Measurements from ENCODE around the gene MARCKSL1. TPM values are rescaled to one million over a fixed set of nuclear protein-coding genes. Genes with fewer than 3 reads are reported as not detected.
"Not testable (repeated sequence)": the region's sequence is repeated elsewhere in the genome, so short reads cannot be mapped to it uniquely, and the experiment has no call there.

MARCKSL1 gene
- polyA plus RNA-seq, 1 experiment = 196 TPM

GRCh38 chr1:32361308-32361673, 25.3 kb upstream of the MARCKSL1 start:
- POLR2A ChIA-PET = no interaction called here
- H3K9me3 ChIP-seq (ENCODE audit: control insufficient read depth, insufficient read depth, low read length) = no peaks in the 10 kb centered on the region
- DNase-seq (ENCODE audit: low read depth, low spot score) = no peak
- TF ChIP-seq, protein P1, sequence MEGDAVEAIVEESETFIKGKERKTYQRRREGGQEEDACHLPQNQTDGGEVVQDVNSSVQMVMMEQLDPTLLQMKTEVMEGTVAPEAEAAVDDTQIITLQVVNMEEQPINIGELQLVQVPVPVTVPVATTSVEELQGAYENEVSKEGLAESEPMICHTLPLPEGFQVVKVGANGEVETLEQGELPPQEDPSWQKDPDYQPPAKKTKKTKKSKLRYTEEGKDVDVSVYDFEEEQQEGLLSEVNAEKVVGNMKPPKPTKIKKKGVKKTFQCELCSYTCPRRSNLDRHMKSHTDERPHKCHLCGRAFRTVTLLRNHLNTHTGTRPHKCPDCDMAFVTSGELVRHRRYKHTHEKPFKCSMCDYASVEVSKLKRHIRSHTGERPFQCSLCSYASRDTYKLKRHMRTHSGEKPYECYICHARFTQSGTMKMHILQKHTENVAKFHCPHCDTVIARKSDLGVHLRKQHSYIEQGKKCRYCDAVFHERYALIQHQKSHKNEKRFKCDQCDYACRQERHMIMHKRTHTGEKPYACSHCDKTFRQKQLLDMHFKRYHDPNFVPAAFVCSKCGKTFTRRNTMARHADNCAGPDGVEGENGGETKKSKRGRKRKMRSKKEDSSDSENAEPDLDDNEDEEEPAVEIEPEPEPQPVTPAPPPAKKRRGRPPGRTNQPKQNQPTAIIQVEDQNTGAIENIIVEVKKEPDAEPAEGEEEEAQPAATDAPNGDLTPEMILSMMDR (IDR thresholded peaks at IDR 0.05; ENCODE audit: low read depth, low read length) = no peak
- CTCF ChIA-PET = no interaction called here
- no peaks in the 10 kb centered on the region for H3K27me3 ChIP-seq (ENCODE audit: control insufficient read depth, insufficient read depth, low read length)
- H3K4me3 ChIP-seq (ENCODE audit: low read depth, low read length) = no peak overlapping the region
- no peak overlapping the region for H3K27ac ChIP-seq (ENCODE audit: low read depth, low read length)

GRCh38 chr1:32358435-32358834, 22.4 kb upstream of the MARCKSL1 start:
- no peaks in the 10 kb centered on the region for H3K9me3 ChIP-seq (ENCODE audit: control insufficient read depth, insufficient read depth, low read length)
- CTCF ChIA-PET = interaction anchor here (1.2 kb wide), 1 partner anchor 110 kb away, joined by 6 read pairs; no protein-coding TSS in a partner anchor
- no peak overlapping the region for H3K4me3 ChIP-seq (ENCODE audit: low read depth, low read length)
- TF ChIP-seq, protein P1 (IDR thresholded peaks at IDR 0.05; ENCODE audit: low read depth, low read length) = no peak
- no peaks in the 10 kb centered on the region for H3K27me3 ChIP-seq (ENCODE audit: control insufficient read depth, insufficient read depth, low read length)
- no peak overlapping the region for H3K27ac ChIP-seq (ENCODE audit: low read depth, low read length)
- POLR2A ChIA-PET = no interaction called here
- DNase-seq (ENCODE audit: low read depth, low spot score) = no peak

DNA sequence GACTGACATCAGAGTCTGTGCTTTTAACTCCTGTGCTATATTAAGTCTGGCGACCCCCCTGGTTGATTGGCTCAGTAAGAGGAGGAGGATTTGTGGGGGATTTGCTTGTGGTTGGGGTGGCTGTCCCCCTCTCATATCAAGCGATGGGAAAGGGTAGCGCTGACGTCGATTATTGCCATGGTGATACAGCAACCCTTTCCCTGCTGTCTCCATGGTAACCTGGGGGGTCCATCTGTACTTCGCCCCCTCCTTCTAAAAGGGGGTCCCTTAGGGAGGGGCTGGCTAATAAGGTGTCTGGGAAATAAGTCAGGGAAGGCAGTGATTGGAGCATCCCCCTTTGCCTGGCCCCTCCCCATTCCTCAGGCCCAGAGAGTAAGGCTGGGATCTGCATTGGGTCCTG, 21.6 kb upstream of the MARCKSL1 start:
- ChIA-PET CTCF (no interaction called here), POLR2A (interaction anchor here (0.6 kb wide), 1 partner anchor 123 kb away, joined by 3 read pairs; no protein-coding TSS in a partner anchor)
- no peak overlapping the region for H3K27ac ChIP-seq (ENCODE audit: low read depth, low read length)
- no peak overlapping the region for H3K4me3 ChIP-seq (ENCODE audit: low read depth, low read length)
- DNase-seq (ENCODE audit: low read depth, low spot score) = no peak
- TF ChIP-seq, protein P1 (IDR thresholded peaks at IDR 0.05; ENCODE audit: low read depth, low read length) = no peak
- no peaks in the 10 kb centered on the region for H3K27me3 ChIP-seq (ENCODE audit: control insufficient read depth, insufficient read depth, low read length)
- no peaks in the 10 kb centered on the region for H3K9me3 ChIP-seq (ENCODE audit: control insufficient read depth, insufficient read depth, low read length)

DNA sequence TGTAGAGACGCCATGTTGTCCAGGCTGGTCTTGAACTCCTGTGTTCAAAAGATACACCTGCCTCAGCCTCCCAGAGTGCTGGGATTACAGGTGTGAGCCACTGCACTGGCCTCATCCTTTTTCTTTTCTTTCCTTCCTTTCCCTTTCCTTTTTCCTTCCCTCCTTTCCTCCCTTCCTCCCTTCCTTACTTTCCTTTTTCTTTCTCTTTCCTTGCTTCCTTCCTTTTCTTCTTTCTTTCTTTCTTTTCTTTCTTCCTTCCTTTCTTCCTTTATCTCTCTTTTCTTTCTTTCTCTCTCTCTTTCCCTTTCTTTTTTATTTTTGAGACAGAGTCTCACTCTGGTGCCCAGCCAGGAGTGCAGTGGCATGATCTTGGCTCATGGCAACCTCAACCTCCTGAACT, 20.4 kb upstream of the MARCKSL1 start:
- H3K27ac ChIP-seq (ENCODE audit: low read depth, low read length) = no peak overlapping the region
- H3K9me3 ChIP-seq (ENCODE audit: control insufficient read depth, insufficient read depth, low read length) = no peaks in the 10 kb centered on the region
- ChIA-PET POLR2A (interaction anchor here (0.7 kb wide), 1 partner anchor 35 kb away, joined by 3 read pairs; no protein-coding TSS in a partner anchor), CTCF (no interaction called here)
- no peaks in the 10 kb centered on the region for H3K27me3 ChIP-seq (ENCODE audit: control insufficient read depth, insufficient read depth, low read length)
- TF ChIP-seq, protein P1 (IDR thresholded peaks at IDR 0.05; ENCODE audit: low read depth, low read length) = no peak
- DNase-seq (ENCODE audit: low read depth, low spot score) = no peak
- H3K4me3 ChIP-seq (ENCODE audit: low read depth, low read length) = no peak overlapping the region

- DNase-seq (ENCODE audit: low read depth, low spot score); H3K4me3 ChIP-seq (ENCODE audit: low read depth, low read length); CTCF ChIA-PET; H3K27ac ChIP-seq (ENCODE audit: low read depth, low read length); H3K9me3 ChIP-seq (ENCODE audit: control insufficient read depth, insufficient read depth, low read length); H3K27me3 ChIP-seq (ENCODE audit: control insufficient read depth, insufficient read depth, low read length): not testable (repeated sequence)
- POLR2A ChIA-PET = interaction anchor here (0.7 kb wide), 1 partner anchor 34 kb away, joined by 3 read pairs; no protein-coding TSS in a partner anchor
Measured at GRCh38 chr1:32355778-32356177, 19.7 kb upstream of the MARCKSL1 start.
